ENCODE measurements around the gene WNT1.
A peak's percentile ranks its signal among the peaks of the same experiment; 100 is the strongest.

Gene WNT1

GRCh38 chr12:48954061-48954460 is 24.1 kb upstream of the WNT1 start:
- H3K27ac Mint-ChIP-seq = no peak overlapping the region
- peaks cover 11% of the 10 kb centered on the region for H3K36me3 Mint-ChIP-seq
- ATAC-seq (ENCODE audit: low read depth) (no peak), DNase-seq (ENCODE audit: low spot score in 2 of 2) (no peak)
- no peaks in the 10 kb centered on the region for H3K27me3 Mint-ChIP-seq
- no peak overlapping the region for H3K4me3 Mint-ChIP-seq
- H3K4me1 Mint-ChIP-seq = peaks cover 45% of the 10 kb centered on the region
- H3K9me3 Mint-ChIP-seq = no peaks in the 10 kb centered on the region

DNA sequence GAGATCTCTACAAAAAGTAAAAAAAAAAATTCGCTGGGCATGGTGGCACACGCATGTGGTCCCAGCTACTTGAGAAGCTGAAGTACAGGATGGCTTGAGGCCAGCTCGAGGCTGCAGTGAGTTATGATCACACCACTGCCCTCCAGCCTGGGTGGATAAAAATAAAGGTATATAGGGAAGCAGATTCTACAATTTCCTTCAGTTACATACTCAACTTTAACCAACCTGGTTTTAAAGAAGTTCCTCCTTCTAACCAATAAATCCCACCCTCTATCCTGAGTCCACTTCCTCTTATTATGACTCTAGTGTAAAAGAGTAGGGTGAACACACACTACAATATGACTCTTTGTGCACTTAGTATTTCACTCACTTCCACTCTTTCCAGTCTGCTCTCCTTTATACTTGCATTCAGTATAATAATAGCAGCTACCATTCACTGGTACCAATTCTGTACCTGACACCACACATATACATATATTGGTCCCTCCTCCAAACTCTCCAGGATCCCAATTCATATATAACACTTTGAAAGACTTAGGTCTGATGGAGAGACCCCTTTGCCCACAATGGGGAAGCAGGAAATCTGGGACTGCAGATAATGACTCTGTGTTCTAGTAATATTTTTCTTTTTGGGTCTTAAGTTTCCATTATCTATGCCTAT is 23.2 kb upstream of the WNT1 start:
- Mint-ChIP-seq H3K27ac (no peak overlapping the region), H3K4me3 (peak overlapping the region; percentile 30), H3K27me3 (peaks cover 2% of the 10 kb centered on the region), H3K4me1 (peaks cover 45% of the 10 kb centered on the region), H3K36me3 (peaks cover 11% of the 10 kb centered on the region), H3K9me3 (no peaks in the 10 kb centered on the region)
- ATAC-seq (ENCODE audit: low read depth) = peak; percentile 43
- DNase-seq (ENCODE audit: low spot score in 2 of 2) = no peak

GRCh38 chr12:48956279-48957140 is 21.6 kb upstream of the WNT1 start:
- H3K4me3 Mint-ChIP-seq = peak overlapping the region; percentile 100
- peak; percentile 4 for ATAC-seq (ENCODE audit: low read depth)
- H3K27ac Mint-ChIP-seq = peak overlapping the region; percentile 96
- DNase-seq (ENCODE audit: low spot score in 2 of 2) = no peak
- H3K27me3 Mint-ChIP-seq = peaks cover 2% of the 10 kb centered on the region
- H3K36me3 Mint-ChIP-seq = peaks cover 8% of the 10 kb centered on the region
- H3K9me3 Mint-ChIP-seq = no peaks in the 10 kb centered on the region
- H3K4me1 Mint-ChIP-seq = peaks cover 45% of the 10 kb centered on the region

GRCh38 chr12:48957141-48958048 is 20.7 kb upstream of the WNT1 start, which contains the start of gene ARF3:
ARF3 (minus strand) TSS chr12:48957487; CDS start chr12:48941095, 16,392 bp downstream.
- H3K4me1 Mint-ChIP-seq = peaks cover 43% of the 10 kb centered on the region
- peaks cover 2% of the 10 kb centered on the region for H3K27me3 Mint-ChIP-seq
- no peaks in the 10 kb centered on the region for H3K9me3 Mint-ChIP-seq
- peak within 1 kb of the TSS; percentile 100 for H3K4me3 Mint-ChIP-seq
- ATAC-seq (ENCODE audit: low read depth) (peak; percentile 90), DNase-seq (ENCODE audit: low spot score in 2 of 2) (peak; percentile 83 to 90)
- H3K27ac Mint-ChIP-seq = peak within 1 kb of the TSS; percentile 96
- peaks cover 7% of the 10 kb centered on the region for H3K36me3 Mint-ChIP-seq

- DNase-seq (ENCODE audit: low spot score in 2 of 2) (no peak), ATAC-seq (ENCODE audit: low read depth) (peak; percentile 17)
- Mint-ChIP-seq H3K4me1 (peaks cover 37% of the 10 kb centered on the region), H3K36me3 (peaks cover 2% of the 10 kb centered on the region), H3K27me3 (peaks cover 2% of the 10 kb centered on the region), H3K9me3 (no peaks in the 10 kb centered on the region), H3K4me3 (peak overlapping the region; percentile 100), H3K27ac (peak overlapping the region; percentile 96)
Observed at GRCh38 chr12:48958049-48958388, 20.1 kb upstream of the WNT1 start.

- no peaks in the 10 kb centered on the region for H3K36me3 Mint-ChIP-seq
- no peak overlapping the region for H3K4me3 Mint-ChIP-seq
- H3K27ac Mint-ChIP-seq = no peak overlapping the region
- H3K4me1 Mint-ChIP-seq = peaks cover 25% of the 10 kb centered on the region
- no peaks in the 10 kb centered on the region for H3K9me3 Mint-ChIP-seq
- no peak for DNase-seq (ENCODE audit: low spot score in 2 of 2)
- H3K27me3 Mint-ChIP-seq = peaks cover 2% of the 10 kb centered on the region
- ATAC-seq (ENCODE audit: low read depth) = no peak
Observed at GRCh38 chr12:48960834-48961233, 17.3 kb upstream of the WNT1 start.

DNA sequence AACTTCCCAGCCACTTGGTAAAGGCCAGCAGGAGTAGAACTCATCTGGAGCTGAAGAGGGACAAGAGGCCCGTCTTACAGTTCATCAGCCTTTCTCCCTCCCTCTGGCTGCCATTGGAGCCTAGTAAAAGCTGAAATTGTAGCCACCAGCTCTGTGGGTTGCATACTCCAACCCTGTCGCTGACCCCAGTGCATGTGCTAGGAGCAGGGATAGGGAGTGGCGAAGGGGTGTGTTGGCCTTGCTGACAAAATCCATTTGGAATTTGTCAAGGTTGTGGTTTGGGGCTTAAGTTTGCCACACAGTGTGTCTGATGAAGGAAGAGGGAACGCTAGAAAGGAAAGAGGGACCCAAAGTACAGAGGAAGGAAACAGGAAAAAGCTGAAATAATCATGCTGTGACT is 16.8 kb upstream of the WNT1 start:
- peaks cover 21% of the 10 kb centered on the region for H3K4me1 Mint-ChIP-seq
- H3K27me3 Mint-ChIP-seq = peaks cover 2% of the 10 kb centered on the region
- DNase-seq (ENCODE audit: low spot score in 2 of 2) (no peak), ATAC-seq (ENCODE audit: low read depth) (no peak)
- no peak overlapping the region for H3K4me3 Mint-ChIP-seq
- no peak overlapping the region for H3K27ac Mint-ChIP-seq
- H3K9me3 Mint-ChIP-seq = no peaks in the 10 kb centered on the region
- no peaks in the 10 kb centered on the region for H3K36me3 Mint-ChIP-seq

- ATAC-seq (ENCODE audit: low read depth) = no peak
- DNase-seq (ENCODE audit: low spot score in 2 of 2) = no peak
- Mint-ChIP-seq H3K4me3 (no peak overlapping the region), H3K36me3 (no peaks in the 10 kb centered on the region), H3K9me3 (no peaks in the 10 kb centered on the region), H3K4me1 (peaks cover 21% of the 10 kb centered on the region), H3K27me3 (peaks cover 2% of the 10 kb centered on the region), H3K27ac (no peak overlapping the region)
Observed at GRCh38 chr12:48961801-48962200, 16.3 kb upstream of the WNT1 start.

GRCh38 chr12:48965298-48965838 is 12.8 kb upstream of the WNT1 start:
- ATAC-seq (ENCODE audit: low read depth) = no peak
- Mint-ChIP-seq H3K27ac (no peak overlapping the region), H3K27me3 (no peaks in the 10 kb centered on the region)

DNA sequence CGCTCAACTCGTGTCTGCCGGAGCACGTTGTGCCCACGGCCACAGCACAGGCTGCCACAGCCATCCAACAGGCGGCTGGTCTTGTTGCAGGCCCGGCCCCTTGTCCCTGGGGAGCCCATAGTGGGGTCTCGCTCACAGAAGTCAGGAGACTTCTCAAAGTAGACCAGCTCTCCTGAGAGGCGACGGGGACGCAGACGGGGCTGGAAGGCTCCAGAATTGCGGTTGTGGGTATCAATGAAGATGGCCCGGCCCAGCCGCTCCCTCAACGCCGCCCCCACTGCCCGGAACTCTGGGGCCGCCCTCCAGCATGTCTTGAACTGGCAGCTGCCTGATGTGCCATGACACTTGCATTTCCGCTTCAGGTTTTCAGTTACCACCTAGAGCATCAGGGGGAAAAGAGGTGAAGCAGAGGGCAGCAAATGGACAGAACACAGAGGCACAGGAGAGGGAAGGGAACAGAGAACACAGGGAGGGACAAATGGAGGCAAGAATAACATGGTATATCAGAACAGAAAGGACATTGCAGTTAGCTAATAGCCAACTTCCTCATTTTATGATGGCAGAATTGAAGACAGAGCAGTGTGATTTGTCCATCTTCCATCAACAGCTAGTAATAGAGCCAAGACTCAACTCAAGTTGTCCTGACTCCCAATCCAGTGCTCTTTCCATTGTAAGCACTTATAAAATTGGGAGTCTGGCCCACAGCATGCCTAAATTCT is 11.8 kb upstream of the WNT1 start:
- Mint-ChIP-seq H3K27ac (no peak overlapping the region), H3K4me3 (no peak overlapping the region), H3K4me1 (peaks cover 14% of the 10 kb centered on the region), H3K9me3 (no peaks in the 10 kb centered on the region), H3K27me3 (peaks cover 6% of the 10 kb centered on the region), H3K36me3 (no peaks in the 10 kb centered on the region)
- ATAC-seq (ENCODE audit: low read depth) (peak; percentile 42), DNase-seq (ENCODE audit: low spot score in 2 of 2) (no peak)

More at GRCh38 chr12:48965298-48965838, 12.8 kb upstream of the WNT1 start:
- H3K4me1 Mint-ChIP-seq = peaks cover 7% of the 10 kb centered on the region
- no peaks in the 10 kb centered on the region for H3K36me3 Mint-ChIP-seq
- H3K4me3 Mint-ChIP-seq = no peak overlapping the region
- no peaks in the 10 kb centered on the region for H3K9me3 Mint-ChIP-seq
- no peak for DNase-seq (ENCODE audit: low spot score in 2 of 2)

- ATAC-seq (ENCODE audit: low read depth) = no peak
- Mint-ChIP-seq H3K27ac (no peak overlapping the region), H3K36me3 (no peaks in the 10 kb centered on the region), H3K4me3 (no peak overlapping the region), H3K4me1 (peaks cover 21% of the 10 kb centered on the region), H3K27me3 (peaks cover 13% of the 10 kb centered on the region), H3K9me3 (no peaks in the 10 kb centered on the region)
- DNase-seq (ENCODE audit: low spot score in 2 of 2) = no peak
Observed at GRCh38 chr12:48967991-48968390, 10.1 kb upstream of the WNT1 start.

- no peak for DNase-seq (ENCODE audit: low spot score in 2 of 2)
- peaks cover 15% of the 10 kb centered on the region for H3K27me3 Mint-ChIP-seq
- no peak for ATAC-seq (ENCODE audit: low read depth)
- no peak overlapping the region for H3K4me3 Mint-ChIP-seq
- H3K4me1 Mint-ChIP-seq = peaks cover 21% of the 10 kb centered on the region
- H3K27ac Mint-ChIP-seq = no peak overlapping the region
- H3K9me3 Mint-ChIP-seq = no peaks in the 10 kb centered on the region
- no peaks in the 10 kb centered on the region for H3K36me3 Mint-ChIP-seq
Observed at GRCh38 chr12:48968467-48968866, 9.7 kb upstream of the WNT1 start.

DNA sequence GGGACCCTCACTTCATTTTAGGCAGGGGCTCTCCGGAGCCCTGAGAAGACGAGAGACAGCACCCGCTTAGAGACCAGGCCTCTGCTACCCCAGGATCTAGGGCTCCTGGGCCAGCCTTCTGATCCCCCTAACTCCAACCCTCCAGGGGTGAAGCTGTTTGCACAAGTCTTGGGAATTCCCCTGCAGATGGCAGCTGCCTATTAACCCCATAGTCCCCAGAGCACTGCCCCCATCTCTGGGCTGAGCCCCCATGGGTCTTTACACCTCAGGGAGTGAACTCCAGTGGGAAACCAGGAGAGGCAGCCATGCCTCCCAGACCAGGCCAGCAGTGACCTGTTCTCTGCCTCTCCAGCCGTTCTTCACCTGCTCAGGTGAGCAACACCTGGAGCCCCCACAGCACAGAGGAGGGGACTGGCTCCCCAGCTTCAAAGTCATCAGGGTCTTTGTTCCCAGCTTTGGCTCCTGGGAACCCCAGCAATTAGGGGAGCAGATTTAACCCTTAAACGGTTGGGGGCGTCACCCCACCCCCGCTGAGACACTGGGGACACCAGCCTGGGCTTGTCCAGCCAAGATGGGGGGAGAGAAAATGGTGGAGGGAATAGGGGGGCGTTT is 8.9 kb upstream of the WNT1 start:
- H3K27ac Mint-ChIP-seq = no peak overlapping the region
- H3K27me3 Mint-ChIP-seq = peaks cover 18% of the 10 kb centered on the region
- H3K4me1 Mint-ChIP-seq = peaks cover 21% of the 10 kb centered on the region
- H3K36me3 Mint-ChIP-seq = no peaks in the 10 kb centered on the region
- H3K4me3 Mint-ChIP-seq = peak overlapping the region; percentile 42
- ATAC-seq (ENCODE audit: low read depth) = peak; percentile 23
- no peaks in the 10 kb centered on the region for H3K9me3 Mint-ChIP-seq
- DNase-seq (ENCODE audit: low spot score in 2 of 2) = no peak
